H1 (cell line): ENCODE results near the gene MANF. TPM values are rescaled to one million over a fixed set of nuclear protein-coding genes. Genes with fewer than 3 reads are reported as not detected.
A peak's percentile ranks its signal among the peaks of the same experiment; 100 is the strongest.

ENCODE experiments used
- CEBPB ChIP-seq: IDR thresholded peaks from 2 replicates; pipeline ENCODE4 v1.6.1; 2012; ENCODE audit warnings: low read depth, low read length
- CHD2 ChIP-seq: IDR thresholded peaks from 2 replicates; pipeline ENCODE4 v1.6.1; 2012; ENCODE audit warnings: low read length, improper control_type of control experiment
- HDAC6 ChIP-seq: IDR thresholded peaks from one replicate; pipeline ENCODE4 v1.7.1; 2012; ENCODE audit warnings: low read depth, mild to moderate bottlenecking, inconsistent platforms, low read length, moderate library complexity
- MAX ChIP-seq: IDR thresholded peaks from 2 replicates; pipeline ENCODE4 v1.6.1; 2012; ENCODE audit warnings: inconsistent platforms
- NRF1 ChIP-seq: IDR thresholded peaks from 2 replicates; pipeline ENCODE4 v1.6.1; 2011; ENCODE audit warnings: mild to moderate bottlenecking, low read depth, low read length, improper control_type of control experiment
- POLR2A ChIP-seq, 2 experiments: IDR thresholded peaks; 1 replicate in 1 of 2; 2 replicates in 1 of 2; pipeline ENCODE4 v1.6.1; 2011; ENCODE audit warnings: low read depth in 2 of 2, low read length in 2 of 2, mild to moderate bottlenecking in 2 of 2; ENCODE audit errors: control extremely low read depth in 1 of 2
- POU5F1 ChIP-seq: IDR thresholded peaks from 2 replicates; pipeline ENCODE4 v1.6.1; 2011; ENCODE audit warnings: low read depth, mild to moderate bottlenecking, low read length, moderate library complexity
- RBBP5 ChIP-seq: IDR thresholded peaks from 2 replicates; pipeline ENCODE4 v1.7.1; 2012; ENCODE audit warnings: low read depth, mild to moderate bottlenecking, inconsistent platforms, low read length, moderate library complexity, borderline replicate concordance
- SP2 ChIP-seq: IDR thresholded peaks from 2 replicates; pipeline ENCODE4 v1.6.1; 2012; ENCODE audit warnings: mild to moderate bottlenecking, low read length, inconsistent platforms
- TAF1 ChIP-seq: IDR thresholded peaks from 2 replicates; pipeline ENCODE4 v1.6.1; 2011; ENCODE audit warnings: mild to moderate bottlenecking, low read depth, low read length
- TAF7 ChIP-seq: optimal IDR thresholded peaks from 2 replicates; pipeline ENCODE3; 2011; ENCODE audit warnings: low read depth, mild to moderate bottlenecking, inconsistent platforms, low read length, moderate library complexity, borderline replicate concordance
- TEAD4 ChIP-seq: IDR thresholded peaks from 2 replicates; pipeline ENCODE4 v1.6.1; 2012; ENCODE audit warnings: low read depth, low read length, inconsistent platforms, mixed read lengths
- YY1 ChIP-seq: IDR thresholded peaks from 2 replicates; pipeline ENCODE4 v1.6.1; 2011; ENCODE audit warnings: low read depth, mild to moderate bottlenecking, low read length
- polyA plus RNA-seq, 7 experiments: library from polyadenylated mRNA; depleted of rRNA in 3 of 7; stranded (reverse) in 5 of 7; unstranded in 2 of 7; fragments of >200 nt in 5 of 7; fragments of 200-250 nt in 2 of 7; gene quantifications; 1 replicate in 5 of 7; 2 replicates in 1 of 7; 4 replicates in 1 of 7; pipeline versions ENCODE4 v1.2.1 to v1.2.3, GENCODE V29; 2011 to 2013; ENCODE audit warnings: missing spikeins in 2 of 7, mixed read lengths in 2 of 7
- total RNA-seq: library from RNA; stranded (reverse); fragmentation: NEBNext Ultra II Directional; extraction: Animal tissue kit (Norgen Biotek cat#: 25700); gene quantifications from 2 replicates; pipeline ENCODE4 v1.2.1, GENCODE V29; 2021
- TF ChIP-seq, protein P1 (sequence below): IDR thresholded peaks from 2 replicates; pipeline ENCODE4 v1.6.1; 2011; ENCODE audit warnings: low read depth, mild to moderate bottlenecking, low read length; ENCODE audit not compliant: insufficient read depth

Gene MANF
- total and polyA plus RNA-seq, 2 of the 8 experiments (the other 6 are each of a cell fraction or from before 2014, with no cell fraction given) = 37.5 to 159 TPM

GRCh38 chr3:51391566-51392354 lies 6.7 kb downstream of the MANF start (continued):
- no peak for TF ChIP-seq TAF7
- TF ChIP-seq HDAC6 = no peak
- TF ChIP-seq MAX = peak; percentile 69
- no peak for TF ChIP-seq YY1
- no peak for TF ChIP-seq POU5F1
- TF ChIP-seq RBBP5 = no peak
- no peak for TF ChIP-seq NRF1
- TF ChIP-seq TAF1 = peak; percentile 61
- no peak for TF ChIP-seq TEAD4
- TF ChIP-seq CHD2 = no peak
- TF ChIP-seq, protein P1, sequence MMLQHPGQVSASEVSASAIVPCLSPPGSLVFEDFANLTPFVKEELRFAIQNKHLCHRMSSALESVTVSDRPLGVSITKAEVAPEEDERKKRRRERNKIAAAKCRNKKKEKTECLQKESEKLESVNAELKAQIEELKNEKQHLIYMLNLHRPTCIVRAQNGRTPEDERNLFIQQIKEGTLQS = no peak
- no peak for TF ChIP-seq SP2
- no peak for TF ChIP-seq CEBPB
- TF ChIP-seq POLR2A (IDR thresholded peaks at IDR 0.05; ENCODE audit: control extremely low read depth in 1 of 2, low read depth in 2 of 2, low read length in 2 of 2) = no peak; a peak in 2 of 3 replicates
- TF ChIP-seq, all 59 proteins: peak for 6
